COR-L47 (cell line): ENCODE measurements around the gene CLASRP.
A peak's percentile ranks its signal among the peaks of the same experiment; 100 is the strongest.
"Not testable (repeated sequence)": the region's sequence is repeated elsewhere in the genome, so short reads cannot be mapped to it uniquely, and the experiment has no call there.

Source experiments
- DNase-seq: peaks from one replicate; lab custom pipeline; 2025; lab: John Stamatoyannopoulos, UW

CLASRP gene

GRCh38 chr19:45103508-45104319, 64.9 kb downstream of the CLASRP start:
- peak; percentile 59 for DNase-seq

- no peak for DNase-seq
Observed at GRCh38 chr19:45104658-45105349, 66.0 kb downstream of the CLASRP start.

GRCh38 chr19:45106363-45106762, 67.5 kb downstream of the CLASRP start:
- not testable (repeated sequence) for DNase-seq

GRCh38 chr19:45107621-45108150, 68.8 kb downstream of the CLASRP start:
- no peak for DNase-seq

- no peak for DNase-seq
Observed at GRCh38 chr19:45110851-45111266, 72.0 kb downstream of the CLASRP start.

GRCh38 chr19:45112111-45112827, 73.4 kb downstream of the CLASRP start:
- no peak for DNase-seq

GRCh38 chr19:45113628-45114027, 74.8 kb downstream of the CLASRP start:
- peak; percentile 95 for DNase-seq

GRCh38 chr19:45114116-45114515, 75.3 kb downstream of the CLASRP start:
- no peak for DNase-seq

GRCh38 chr19:45115809-45116615, 77.2 kb downstream of the CLASRP start:
- no peak for DNase-seq

- DNase-seq = peak; percentile 30
Observed at GRCh38 chr19:45117167-45117594, 78.3 kb downstream of the CLASRP start.

GRCh38 chr19:45117671-45118070, 78.8 kb downstream of the CLASRP start:
- DNase-seq = no peak

GRCh38 chr19:45118106-45118505, 79.3 kb downstream of the CLASRP start:
- DNase-seq = no peak

GRCh38 chr19:45118591-45119355, 79.9 kb downstream of the CLASRP start:
- peak; percentile 91 for DNase-seq

- peak; percentile 59 for DNase-seq
Observed at GRCh38 chr19:45119582-45119981, 80.7 kb downstream of the CLASRP start.
